AG04450 (cell line): ENCODE measurements around the gene ANXA2. TPM values are rescaled to one million over a fixed set of nuclear protein-coding genes. Genes with fewer than 3 reads are reported as not detected.

ENCODE experiments used
- CTCF ChIA-PET: fragments of 300-600, 350-600 bp; formaldehyde crosslinking; extraction: SDS; loops from one replicate; lab custom pipeline; 2022; ENCODE audit warnings: antibody characterized with exemption, inconsistent platforms; lab: Charles Lee
- POLR2A ChIA-PET: fragments of 350-600 bp; formaldehyde crosslinking; extraction: SDS; loops from one replicate; lab custom pipeline; 2021; ENCODE audit warnings: antibody characterized with exemption, inconsistent platforms; lab: Yijun Ruan, JAX
- DNase-seq: peaks from one replicate; pipeline ENCODE4 v3.0.0-alpha.2; 2011; ENCODE audit warnings: low read depth, low spot score
- H3K27ac ChIP-seq: one replicate; pipeline ENCODE4 v1.5.1; 2012; ENCODE audit warnings: low read depth, low read length, control low read depth
- H3K27me3 ChIP-seq: one replicate; pipeline ENCODE4 v1.6.0; 2012; ENCODE audit warnings: low read length; ENCODE audit not compliant: control insufficient read depth, insufficient read depth
- H3K4me3 ChIP-seq: 2 replicates; pipeline ENCODE4 v1.5.1; 2011; ENCODE audit warnings: mild to moderate bottlenecking, low read depth, low read length, control low read depth
- H3K9me3 ChIP-seq: 2 replicates; pipeline ENCODE4 v1.5.1; 2012; ENCODE audit warnings: low read length; ENCODE audit not compliant: control insufficient read depth, insufficient read depth
- polyA plus RNA-seq: library from polyadenylated mRNA; depleted of rRNA; stranded (reverse); fragments of >200 nt; gene quantifications from 2 replicates; pipeline ENCODE4 v1.2.3, GENCODE V29; 2011
- TF ChIP-seq, protein P1 (sequence below): IDR thresholded peaks from 2 replicates; pipeline ENCODE4 v1.5.1; 2011; ENCODE audit warnings: low read depth, low read length, control low read depth, inconsistent platforms

Gene ANXA2
- polyA plus RNA-seq, 1 experiment: 4,537 TPM

DNA sequence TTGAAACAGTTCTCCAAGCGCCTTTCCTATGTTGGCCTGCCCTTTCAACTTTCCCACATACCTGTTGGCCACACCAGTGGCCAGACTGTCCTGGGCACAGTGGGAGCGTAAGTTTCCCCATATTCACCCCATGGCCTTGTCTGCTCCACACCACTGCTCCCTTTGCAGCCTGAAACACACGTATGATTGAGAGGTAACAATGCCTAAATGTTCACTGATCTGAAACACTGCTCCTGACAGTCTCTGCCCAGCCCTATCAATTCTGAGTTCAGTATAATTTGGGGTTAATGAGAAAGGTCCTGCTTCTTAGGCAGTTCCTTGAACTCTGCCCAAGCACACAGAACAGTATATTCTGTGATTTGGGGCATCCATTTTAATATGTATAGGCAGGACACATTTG lies 52.2 kb downstream of the ANXA2 start:
- no peak for DNase-seq
- Histone ChIP-seq H3K27ac (peak overlapping the region; percentile 43), H3K9me3 (no peaks in the 10 kb centered on the region), H3K4me3 (no peak overlapping the region), H3K27me3 (no peaks in the 10 kb centered on the region)
- TF ChIP-seq, protein P1, sequence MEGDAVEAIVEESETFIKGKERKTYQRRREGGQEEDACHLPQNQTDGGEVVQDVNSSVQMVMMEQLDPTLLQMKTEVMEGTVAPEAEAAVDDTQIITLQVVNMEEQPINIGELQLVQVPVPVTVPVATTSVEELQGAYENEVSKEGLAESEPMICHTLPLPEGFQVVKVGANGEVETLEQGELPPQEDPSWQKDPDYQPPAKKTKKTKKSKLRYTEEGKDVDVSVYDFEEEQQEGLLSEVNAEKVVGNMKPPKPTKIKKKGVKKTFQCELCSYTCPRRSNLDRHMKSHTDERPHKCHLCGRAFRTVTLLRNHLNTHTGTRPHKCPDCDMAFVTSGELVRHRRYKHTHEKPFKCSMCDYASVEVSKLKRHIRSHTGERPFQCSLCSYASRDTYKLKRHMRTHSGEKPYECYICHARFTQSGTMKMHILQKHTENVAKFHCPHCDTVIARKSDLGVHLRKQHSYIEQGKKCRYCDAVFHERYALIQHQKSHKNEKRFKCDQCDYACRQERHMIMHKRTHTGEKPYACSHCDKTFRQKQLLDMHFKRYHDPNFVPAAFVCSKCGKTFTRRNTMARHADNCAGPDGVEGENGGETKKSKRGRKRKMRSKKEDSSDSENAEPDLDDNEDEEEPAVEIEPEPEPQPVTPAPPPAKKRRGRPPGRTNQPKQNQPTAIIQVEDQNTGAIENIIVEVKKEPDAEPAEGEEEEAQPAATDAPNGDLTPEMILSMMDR: no peak
- POLR2A ChIA-PET: no interaction called here
- CTCF ChIA-PET: interaction anchor here (0.6 kb wide), 1 partner anchor 17 kb away, joined by 3 read pairs; no protein-coding TSS in a partner anchor

DNA sequence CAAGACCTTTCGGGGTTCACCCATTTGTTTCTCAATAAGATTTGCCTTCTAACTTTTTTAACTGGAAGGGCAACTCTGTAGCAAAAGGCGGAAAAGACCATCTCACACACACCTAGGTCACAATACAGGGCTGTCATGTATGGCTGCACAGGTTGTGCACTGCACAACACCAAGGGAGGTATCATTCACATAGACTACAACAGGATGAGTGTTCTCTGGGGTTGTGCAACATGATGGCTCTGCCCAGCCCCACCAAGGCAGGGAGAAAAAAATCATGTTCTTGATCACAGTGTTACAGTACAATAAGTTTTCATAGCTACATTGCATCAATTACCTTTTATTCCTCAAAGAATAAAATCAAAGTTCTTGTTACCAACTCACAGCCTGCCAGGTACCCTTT lies 52.8 kb downstream of the ANXA2 start:
- Histone ChIP-seq H3K4me3 (no peak overlapping the region), H3K9me3 (no peaks in the 10 kb centered on the region), H3K27me3 (no peaks in the 10 kb centered on the region), H3K27ac (no peak overlapping the region)
- no peak for DNase-seq
- ChIA-PET CTCF (interaction anchor here (0.6 kb wide), 1 partner anchor 16 kb away, joined by 3 read pairs; no protein-coding TSS in a partner anchor), POLR2A (no interaction called here)
- TF ChIP-seq, protein P1: no peak

DNA sequence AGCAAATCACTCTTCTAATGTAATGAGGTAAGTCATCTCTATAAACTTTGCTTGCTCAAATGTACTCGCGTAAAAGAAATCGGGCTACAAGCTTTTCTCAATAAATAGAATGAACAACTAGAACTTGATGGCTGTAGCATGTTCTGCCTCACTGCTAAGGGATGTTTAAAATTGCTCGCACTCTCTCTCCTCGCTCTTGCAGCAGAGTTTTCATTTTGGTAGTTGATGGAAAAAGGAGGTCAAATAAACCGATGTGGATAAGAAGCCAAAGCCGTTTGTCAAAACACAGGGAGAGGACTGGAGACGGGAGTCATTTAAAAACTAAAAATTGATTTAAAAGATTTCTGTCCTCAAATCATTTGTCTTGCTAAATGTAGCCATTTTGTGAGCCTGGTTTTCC lies 53.3 kb downstream of the ANXA2 start:
- TF ChIP-seq, protein P1: no peak
- Histone ChIP-seq H3K9me3 (no peaks in the 10 kb centered on the region), H3K27me3 (no peaks in the 10 kb centered on the region), H3K27ac (no peak overlapping the region), H3K4me3 (no peak overlapping the region)
- ChIA-PET CTCF (interaction anchor here (3.9 kb wide), 1 partner anchor 17 kb away, joined by 40 read pairs; no protein-coding TSS in a partner anchor), POLR2A (interaction anchor here (0.6 kb wide), 1 partner anchor 53 kb away, joined by 5 read pairs; the partner anchor contains the start of gene ANXA2)
- DNase-seq: no peak

DNA sequence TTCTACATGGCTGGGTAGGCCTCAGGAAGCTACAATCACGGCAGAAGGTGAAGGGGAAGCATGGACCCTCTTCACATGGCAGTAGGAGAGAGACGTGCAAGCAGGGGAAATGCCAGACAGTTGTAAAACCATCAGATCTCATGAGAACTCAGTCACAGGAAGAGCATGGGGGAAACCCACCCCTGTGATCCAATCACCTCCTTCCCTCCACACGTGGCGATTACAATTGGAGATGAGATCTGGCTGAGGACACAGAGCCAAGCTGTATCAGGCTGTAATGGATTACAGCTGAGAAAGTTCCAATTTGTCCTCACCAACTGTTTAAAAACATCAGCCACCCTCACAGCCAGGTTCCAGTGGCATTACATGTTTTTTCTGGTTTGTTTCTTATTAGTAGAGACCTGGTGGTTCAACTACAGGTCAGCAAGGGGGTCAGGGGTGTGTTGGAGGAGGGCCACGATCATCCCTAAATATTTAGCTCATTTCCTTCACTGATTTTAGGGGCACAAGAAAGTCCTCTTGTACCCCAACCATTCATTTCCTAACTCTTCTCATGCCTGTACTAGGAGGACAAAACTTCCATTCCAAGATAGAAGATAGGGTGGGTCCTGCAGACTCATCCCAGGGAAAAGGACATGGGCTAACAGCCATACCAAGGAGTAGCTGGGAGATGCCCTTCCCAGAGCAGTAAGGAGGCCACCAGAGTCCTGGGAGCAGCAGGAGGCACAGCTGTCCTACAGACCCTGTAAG lies 54.4 kb downstream of the ANXA2 start:
- Histone ChIP-seq H3K27ac (peak overlapping the region; percentile 47), H3K9me3 (no peaks in the 10 kb centered on the region)
- POLR2A ChIA-PET: no interaction called here

More for the DNA sequence above, 54.4 kb downstream of the ANXA2 start:
- H3K27me3 ChIP-seq: no peaks in the 10 kb centered on the region
- TF ChIP-seq, protein P1: no peak
- CTCF ChIA-PET: interaction anchor here (0.6 to 3.9 kb wide), 4 partner anchors 16 to 177 kb away, joined by 4 to 40 read pairs (median 4); no protein-coding TSS in a partner anchor
- no peak for DNase-seq
- H3K4me3 ChIP-seq: no peak overlapping the region
